Right lobe of liver (tissue), 4 donors: Measurements from ENCODE around the gene SSC4D.

Experiments used
- CTCF ChIP-seq, 4 donors: fragments of 200-600 bp in 3 of 4; fragments of 450-650 bp in 1 of 4; IDR thresholded peaks; one replicate each; pipeline versions ENCODE4 v1.5.1 to v1.8.0; 2016 to 2022; ENCODE audit warnings: antibody characterized with exemption in 4 of 4, mild to moderate bottlenecking in 2 of 4
- POLR2A ChIP-seq: fragments of 450-650 bp; IDR thresholded peaks from one replicate; pipeline ENCODE4 v1.6.1; 2017; ENCODE audit warnings: antibody characterized with exemption, mild to moderate bottlenecking
- donor health status: DM: no; HTN: no; CAD: no.
- donor health status: DM: no; HTN: no; CAD: no.
- donor health status: DM: no; HTN: yes; CAD: no.

- TF ChIP-seq CTCF (IDR thresholded peaks at IDR 0.05) (no peak), POLR2A (no peak)
Measured at GRCh38 chr7:76412249-76412648, 2.8 kb upstream of the SSC4D start.
